Measurements from ENCODE around the gene GPR32. TPM values are rescaled to one million over a fixed set of nuclear protein-coding genes. Genes with fewer than 3 reads are reported as not detected.

Gene GPR32
- polyA plus RNA-seq, 1 experiment = not detected

GRCh38 chr19:50728084-50728737 is 42.1 kb upstream of the GPR32 start:
- Histone ChIP-seq H3K9me3 (ENCODE audit: control insufficient read depth, insufficient read depth, low read length) (no peaks in the 10 kb centered on the region; the same call in 1 of the 2 replicates), H3K27ac (ENCODE audit: low read depth, low read length) (no peak overlapping the region), H3K4me3 (ENCODE audit: low read depth, low read length) (no peak overlapping the region), H3K27me3 (ENCODE audit: control insufficient read depth, insufficient read depth, low read length) (no peaks in the 10 kb centered on the region)
- CTCF ChIA-PET = interaction anchor here (1.9 kb wide), 1 partner anchor 23 kb away, joined by 11 read pairs; no protein-coding TSS in a partner anchor
- no peak for DNase-seq (ENCODE audit: low read depth, low spot score)
- TF ChIP-seq, protein P1, sequence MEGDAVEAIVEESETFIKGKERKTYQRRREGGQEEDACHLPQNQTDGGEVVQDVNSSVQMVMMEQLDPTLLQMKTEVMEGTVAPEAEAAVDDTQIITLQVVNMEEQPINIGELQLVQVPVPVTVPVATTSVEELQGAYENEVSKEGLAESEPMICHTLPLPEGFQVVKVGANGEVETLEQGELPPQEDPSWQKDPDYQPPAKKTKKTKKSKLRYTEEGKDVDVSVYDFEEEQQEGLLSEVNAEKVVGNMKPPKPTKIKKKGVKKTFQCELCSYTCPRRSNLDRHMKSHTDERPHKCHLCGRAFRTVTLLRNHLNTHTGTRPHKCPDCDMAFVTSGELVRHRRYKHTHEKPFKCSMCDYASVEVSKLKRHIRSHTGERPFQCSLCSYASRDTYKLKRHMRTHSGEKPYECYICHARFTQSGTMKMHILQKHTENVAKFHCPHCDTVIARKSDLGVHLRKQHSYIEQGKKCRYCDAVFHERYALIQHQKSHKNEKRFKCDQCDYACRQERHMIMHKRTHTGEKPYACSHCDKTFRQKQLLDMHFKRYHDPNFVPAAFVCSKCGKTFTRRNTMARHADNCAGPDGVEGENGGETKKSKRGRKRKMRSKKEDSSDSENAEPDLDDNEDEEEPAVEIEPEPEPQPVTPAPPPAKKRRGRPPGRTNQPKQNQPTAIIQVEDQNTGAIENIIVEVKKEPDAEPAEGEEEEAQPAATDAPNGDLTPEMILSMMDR (IDR thresholded peaks at IDR 0.05; ENCODE audit: low read depth, low read length) = no peak
- POLR2A ChIA-PET = interaction anchor here (1.0 kb wide), 1 partner anchor 77 kb away, joined by 3 read pairs; no protein-coding TSS in a partner anchor

- no peak for DNase-seq (ENCODE audit: low read depth, low spot score)
- Histone ChIP-seq H3K4me3 (ENCODE audit: low read depth, low read length) (no peak overlapping the region), H3K27ac (ENCODE audit: low read depth, low read length) (no peak overlapping the region), H3K27me3 (ENCODE audit: control insufficient read depth, insufficient read depth, low read length) (peaks cover 3% of the 10 kb centered on the region), H3K9me3 (ENCODE audit: control insufficient read depth, insufficient read depth, low read length) (no peaks in the 10 kb centered on the region; the same call in 1 of the 2 replicates)
- POLR2A ChIA-PET = interaction anchor here (0.6 kb wide), 1 partner anchor 18 kb away, joined by 4 read pairs; no protein-coding TSS in a partner anchor
- CTCF ChIA-PET = interaction anchor here (1.9 kb wide), 1 partner anchor 24 kb away, joined by 11 read pairs; no protein-coding TSS in a partner anchor
- TF ChIP-seq, protein P1 (IDR thresholded peaks at IDR 0.05; ENCODE audit: low read depth, low read length) = no peak
Measured at GRCh38 chr19:50729894-50730293, 40.4 kb upstream of the GPR32 start.

DNA sequence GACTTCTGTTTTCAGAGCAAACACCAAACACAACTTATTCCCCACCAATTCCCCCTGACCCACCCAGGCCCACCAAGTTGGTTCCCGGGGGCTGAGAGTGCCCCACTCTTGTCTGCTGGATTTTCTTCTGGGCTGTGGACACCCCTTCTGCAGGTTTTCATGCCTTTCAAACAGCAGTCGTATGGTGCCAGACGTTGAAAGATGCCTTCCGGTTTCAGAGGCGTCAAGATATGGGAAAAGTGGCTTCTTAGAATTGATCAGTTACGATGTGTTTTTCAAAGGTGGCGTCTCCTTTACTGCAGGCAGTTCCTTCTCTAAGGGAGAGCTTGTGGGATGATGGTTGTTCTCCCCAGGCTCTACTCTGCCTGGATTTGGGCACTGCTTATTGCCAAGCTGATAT is 34.4 kb upstream of the GPR32 start:
- Histone ChIP-seq H3K9me3 (ENCODE audit: control insufficient read depth, insufficient read depth, low read length) (no peaks in the 10 kb centered on the region), H3K27ac (ENCODE audit: low read depth, low read length) (no peak overlapping the region), H3K4me3 (ENCODE audit: low read depth, low read length) (no peak overlapping the region), H3K27me3 (ENCODE audit: control insufficient read depth, insufficient read depth, low read length) (peaks cover 22% of the 10 kb centered on the region)
- POLR2A ChIA-PET = no interaction called here
- CTCF ChIA-PET = interaction anchor here (0.9 to 2.8 kb wide), 2 partner anchors 11 to 186 kb away, joined by 3 to 11 read pairs; no protein-coding TSS in a partner anchor
- DNase-seq (ENCODE audit: low read depth, low spot score) = no peak
- TF ChIP-seq, protein P1 (IDR thresholded peaks at IDR 0.05; ENCODE audit: low read depth, low read length) = no peak

GRCh38 chr19:50736338-50736737 is 33.9 kb upstream of the GPR32 start:
- no peak for DNase-seq (ENCODE audit: low read depth, low spot score)
- Histone ChIP-seq H3K9me3 (ENCODE audit: control insufficient read depth, insufficient read depth, low read length) (no peaks in the 10 kb centered on the region), H3K27ac (ENCODE audit: low read depth, low read length) (no peak overlapping the region), H3K27me3 (ENCODE audit: control insufficient read depth, insufficient read depth, low read length) (peaks cover 26% of the 10 kb centered on the region), H3K4me3 (ENCODE audit: low read depth, low read length) (no peak overlapping the region)
- TF ChIP-seq, protein P1 (IDR thresholded peaks at IDR 0.05; ENCODE audit: low read depth, low read length) = no peak
- POLR2A ChIA-PET = no interaction called here
- CTCF ChIA-PET = interaction anchor here (0.9 to 2.8 kb wide), 2 partner anchors 12 to 185 kb away, joined by 3 to 11 read pairs; no protein-coding TSS in a partner anchor

Measured in AG04450 (cell line).